ENCODE results near the gene CHMP1B.
"Not testable (repeated sequence)": the region's sequence is repeated elsewhere in the genome, so short reads cannot be mapped to it uniquely, and the experiment has no call there.

Gene CHMP1B

DNA sequence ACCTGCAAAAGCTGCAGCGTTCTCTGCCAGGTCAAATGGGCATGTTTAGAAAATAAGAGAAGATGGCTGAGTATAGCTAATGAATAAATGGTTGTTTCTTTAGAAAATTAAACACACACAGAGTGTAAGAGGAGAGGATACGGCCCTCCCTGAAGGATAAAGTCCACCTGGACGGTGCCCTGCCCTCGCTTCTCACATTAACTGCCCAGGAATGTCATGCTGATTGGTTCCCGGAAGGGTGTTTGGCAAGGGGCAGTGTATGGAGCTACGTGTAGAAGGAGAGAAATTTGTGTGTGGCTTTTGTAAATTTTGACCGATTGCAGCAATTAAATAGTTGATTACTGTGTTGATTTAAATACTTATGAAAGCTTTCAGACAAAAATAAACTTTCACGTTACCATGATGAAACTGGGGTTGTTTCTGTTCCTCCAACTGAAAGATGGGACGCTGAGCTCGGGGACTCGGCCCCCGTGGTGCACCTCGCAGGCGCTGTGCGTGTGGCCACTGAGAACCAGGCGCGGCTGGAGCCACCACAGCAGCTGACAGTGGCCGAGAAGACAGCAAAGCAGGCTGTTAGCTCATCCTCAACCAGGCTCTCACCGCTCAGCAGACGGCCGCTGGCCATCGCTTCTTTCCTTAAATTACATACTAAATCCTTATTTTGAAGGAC lies 34.2 kb downstream of the CHMP1B start:
- no peaks in the 10 kb centered on the region for H3K27me3 ChIP-seq (ENCODE audit: insufficient read depth, low read length)
- H3K36me3 ChIP-seq (ENCODE audit: insufficient read depth, low read length) = no peaks in the 10 kb centered on the region
- no peaks in the 10 kb centered on the region for H3K79me2 ChIP-seq (ENCODE audit: control insufficient read depth, insufficient read depth, low read length, unreplicated experiment)
- H3K4me3 ChIP-seq (ENCODE audit: low read depth, low read length) = no peak overlapping the region
- H2AFZ ChIP-seq (ENCODE audit: low read length, unreplicated experiment) = no peak overlapping the region
- no peak overlapping the region for H3K27ac ChIP-seq (ENCODE audit: low read depth, low read length)
- H3K4me1 ChIP-seq (ENCODE audit: control insufficient read depth, insufficient read depth, low read length, unreplicated experiment) = no peaks in the 10 kb centered on the region

DNA sequence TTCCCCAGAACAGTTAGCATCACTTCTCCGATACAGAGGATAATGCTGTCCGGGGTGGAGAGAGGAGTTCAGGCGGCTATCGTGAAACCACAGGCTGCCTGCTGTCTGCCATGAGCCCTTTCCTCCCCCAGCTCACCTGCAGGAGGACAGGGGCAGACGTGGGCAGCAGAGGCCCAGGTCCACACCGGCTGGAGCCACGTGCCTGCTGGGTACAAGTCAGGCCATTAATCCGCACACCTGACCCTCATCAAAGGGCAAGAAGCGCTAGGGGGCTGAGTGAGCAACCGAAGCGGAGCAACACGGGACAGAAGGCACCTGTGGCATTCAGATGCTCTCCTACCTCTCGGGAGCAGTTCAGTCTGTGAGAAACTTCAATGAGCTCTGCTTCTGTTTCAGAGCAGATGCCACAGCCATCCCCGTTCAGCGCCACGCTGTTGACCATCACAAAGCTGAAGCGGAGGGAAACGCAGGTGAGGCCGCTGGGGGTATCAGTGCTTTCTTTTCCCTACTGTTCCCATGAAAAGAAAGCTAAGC lies 35.4 kb downstream of the CHMP1B start:
- H3K36me3 ChIP-seq (ENCODE audit: insufficient read depth, low read length) = no peaks in the 10 kb centered on the region
- no peak overlapping the region for H3K4me3 ChIP-seq (ENCODE audit: low read depth, low read length)
- H3K27me3 ChIP-seq (ENCODE audit: insufficient read depth, low read length) = no peaks in the 10 kb centered on the region
- no peaks in the 10 kb centered on the region for H3K4me1 ChIP-seq (ENCODE audit: control insufficient read depth, insufficient read depth, low read length, unreplicated experiment)
- no peak overlapping the region for H2AFZ ChIP-seq (ENCODE audit: low read length, unreplicated experiment)
- no peak overlapping the region for H3K27ac ChIP-seq (ENCODE audit: low read depth, low read length)
- no peaks in the 10 kb centered on the region for H3K79me2 ChIP-seq (ENCODE audit: control insufficient read depth, insufficient read depth, low read length, unreplicated experiment)

DNA sequence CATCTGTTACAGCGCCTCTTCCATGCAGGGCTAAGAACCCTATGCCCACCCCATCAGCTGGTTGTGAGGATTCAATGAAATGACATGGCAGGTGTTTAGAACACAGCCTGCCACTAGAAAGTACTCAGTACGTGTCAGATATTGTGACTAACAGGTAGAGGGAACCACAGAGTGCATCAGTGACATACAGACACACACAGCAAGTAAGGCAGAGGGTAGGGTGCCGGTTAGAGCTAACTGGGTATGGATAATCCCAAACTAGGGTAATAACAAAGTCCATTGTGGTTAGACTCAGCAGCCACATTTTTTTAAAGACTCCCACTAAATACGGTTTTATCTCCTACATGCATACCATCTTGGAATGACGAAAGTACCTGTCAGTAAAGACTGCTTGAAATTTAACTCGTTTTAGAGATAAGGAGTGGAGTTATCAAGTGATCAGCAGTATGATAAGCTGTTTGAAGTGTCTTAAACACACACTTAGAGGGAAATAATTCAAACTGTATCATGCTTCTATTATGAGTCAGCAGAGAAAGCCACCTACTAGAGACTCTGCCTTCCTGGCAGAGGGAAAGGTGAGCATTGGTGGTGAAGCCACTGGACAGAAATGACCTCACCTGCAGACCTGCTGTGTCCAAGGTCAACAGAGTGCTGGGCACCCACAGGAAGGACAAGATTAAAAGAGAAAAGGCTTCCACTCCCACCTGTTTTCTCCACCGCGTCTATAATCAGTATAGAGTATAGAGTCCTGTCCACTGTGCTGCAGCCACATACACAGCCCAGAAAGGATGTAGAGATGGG lies 36.3 kb downstream of the CHMP1B start:
- H3K79me2 ChIP-seq (ENCODE audit: control insufficient read depth, insufficient read depth, low read length, unreplicated experiment) = no peaks in the 10 kb centered on the region
- H3K27me3 ChIP-seq (ENCODE audit: insufficient read depth, low read length) = no peaks in the 10 kb centered on the region
- no peaks in the 10 kb centered on the region for H3K36me3 ChIP-seq (ENCODE audit: insufficient read depth, low read length)
- H2AFZ ChIP-seq (ENCODE audit: low read length, unreplicated experiment) = no peak overlapping the region
- no peaks in the 10 kb centered on the region for H3K4me1 ChIP-seq (ENCODE audit: control insufficient read depth, insufficient read depth, low read length, unreplicated experiment)
- H3K4me3 ChIP-seq (ENCODE audit: low read depth, low read length) = no peak overlapping the region
- no peak overlapping the region for H3K27ac ChIP-seq (ENCODE audit: low read depth, low read length)

DNA sequence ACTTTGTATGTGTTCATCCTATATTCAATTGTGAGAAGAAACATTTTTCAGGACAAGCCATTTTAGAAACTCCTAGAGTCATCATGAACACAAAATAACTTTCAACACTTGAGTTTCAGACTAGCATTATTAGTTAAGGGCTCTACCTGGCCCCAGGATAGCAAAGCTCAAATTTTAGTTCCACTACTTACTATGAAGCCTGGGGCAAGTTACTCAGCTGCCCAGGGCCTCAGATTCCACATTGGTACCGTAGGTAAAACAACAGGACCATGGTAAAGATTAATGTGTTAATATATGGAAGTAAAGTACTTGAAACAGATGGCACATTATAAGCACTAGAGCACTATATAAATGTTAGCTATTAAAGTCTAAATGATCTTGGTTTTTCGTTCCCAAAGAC lies 37.5 kb downstream of the CHMP1B start:
- Histone ChIP-seq H3K36me3 (ENCODE audit: insufficient read depth, low read length) (no peaks in the 10 kb centered on the region), H3K79me2 (ENCODE audit: control insufficient read depth, insufficient read depth, low read length, unreplicated experiment) (no peaks in the 10 kb centered on the region), H3K4me1 (ENCODE audit: control insufficient read depth, insufficient read depth, low read length, unreplicated experiment) (peaks cover 1% of the 10 kb centered on the region), H3K4me3 (ENCODE audit: low read depth, low read length) (no peak overlapping the region), H2AFZ (ENCODE audit: low read length, unreplicated experiment) (no peak overlapping the region), H3K27ac (ENCODE audit: low read depth, low read length) (no peak overlapping the region), H3K27me3 (ENCODE audit: insufficient read depth, low read length) (no peaks in the 10 kb centered on the region)

DNA sequence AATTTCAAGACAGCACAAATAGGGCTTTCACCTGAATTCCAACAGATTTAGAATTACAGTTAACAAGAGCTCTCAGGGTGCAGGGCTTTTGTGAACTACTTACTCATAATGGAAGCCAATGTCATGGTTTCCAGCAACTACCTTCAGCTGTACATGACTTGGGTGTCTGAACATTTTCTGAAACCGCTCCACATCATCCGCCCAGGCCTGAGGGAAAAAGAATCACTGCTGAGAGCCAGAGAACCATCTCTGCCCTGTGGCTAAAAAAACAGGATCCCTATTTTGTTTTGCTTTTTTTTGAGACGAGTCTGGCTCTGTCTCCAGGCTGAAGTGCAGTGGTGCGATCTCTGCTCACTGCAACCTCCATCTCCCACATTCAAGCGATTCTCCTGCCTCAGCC lies 38.1 kb downstream of the CHMP1B start:
- H2AFZ ChIP-seq (ENCODE audit: low read length, unreplicated experiment) = no peak overlapping the region
- H3K79me2 ChIP-seq (ENCODE audit: control insufficient read depth, insufficient read depth, low read length, unreplicated experiment) = no peaks in the 10 kb centered on the region
- H3K27ac ChIP-seq (ENCODE audit: low read depth, low read length) = no peak overlapping the region
- H3K36me3 ChIP-seq (ENCODE audit: insufficient read depth, low read length) = no peaks in the 10 kb centered on the region
- no peaks in the 10 kb centered on the region for H3K27me3 ChIP-seq (ENCODE audit: insufficient read depth, low read length)
- no peak overlapping the region for H3K4me3 ChIP-seq (ENCODE audit: low read depth, low read length)
- peaks cover 7% of the 10 kb centered on the region for H3K4me1 ChIP-seq (ENCODE audit: control insufficient read depth, insufficient read depth, low read length, unreplicated experiment)

DNA sequence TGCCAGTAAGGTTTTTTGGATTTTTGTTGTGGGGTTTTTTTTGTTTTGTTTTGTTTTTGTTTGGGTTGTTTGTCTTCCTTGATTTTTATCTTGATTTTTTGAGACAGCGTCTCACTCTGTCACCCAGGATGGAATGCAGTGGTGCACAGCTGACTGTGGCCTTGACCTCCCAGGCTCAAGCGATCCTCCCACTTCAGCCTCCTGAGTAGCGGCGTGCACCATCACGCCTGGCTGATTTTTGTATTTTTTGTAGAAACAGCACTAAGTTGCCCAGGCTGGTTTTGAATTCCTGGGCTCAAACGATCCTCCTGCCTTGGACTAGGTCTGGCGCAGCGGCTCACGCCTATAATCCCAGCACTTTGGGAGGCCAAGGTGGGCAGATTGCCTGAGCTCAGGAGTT lies 40.5 kb downstream of the CHMP1B start:
- peaks cover 8% of the 10 kb centered on the region for H3K4me1 ChIP-seq (ENCODE audit: control insufficient read depth, insufficient read depth, low read length, unreplicated experiment)
- no peak overlapping the region for H2AFZ ChIP-seq (ENCODE audit: low read length, unreplicated experiment)
- peaks cover 5% of the 10 kb centered on the region; the same call in 1 of the 2 replicates for H3K36me3 ChIP-seq (ENCODE audit: insufficient read depth, low read length)
- no peak overlapping the region for H3K4me3 ChIP-seq (ENCODE audit: low read depth, low read length)
- no peaks in the 10 kb centered on the region for H3K79me2 ChIP-seq (ENCODE audit: control insufficient read depth, insufficient read depth, low read length, unreplicated experiment)
- no peaks in the 10 kb centered on the region for H3K27me3 ChIP-seq (ENCODE audit: insufficient read depth, low read length)
- no peak overlapping the region for H3K27ac ChIP-seq (ENCODE audit: low read depth, low read length)

GRCh38 chr18:11892438-11892837 lies 41.2 kb downstream of the CHMP1B start:
- not testable (repeated sequence) for H3K27me3 ChIP-seq (ENCODE audit: insufficient read depth, low read length); H3K27ac ChIP-seq (ENCODE audit: low read depth, low read length); H2AFZ ChIP-seq (ENCODE audit: low read length, unreplicated experiment); H3K4me1 ChIP-seq (ENCODE audit: control insufficient read depth, insufficient read depth, low read length, unreplicated experiment); H3K79me2 ChIP-seq (ENCODE audit: control insufficient read depth, insufficient read depth, low read length, unreplicated experiment); H3K36me3 ChIP-seq (ENCODE audit: insufficient read depth, low read length); H3K4me3 ChIP-seq (ENCODE audit: low read depth, low read length)

GRCh38 chr18:11897781-11898180 lies 46.6 kb downstream of the CHMP1B start:
- peaks cover 5% of the 10 kb centered on the region; the same call in 1 of the 2 replicates for H3K36me3 ChIP-seq (ENCODE audit: insufficient read depth, low read length)

DNA sequence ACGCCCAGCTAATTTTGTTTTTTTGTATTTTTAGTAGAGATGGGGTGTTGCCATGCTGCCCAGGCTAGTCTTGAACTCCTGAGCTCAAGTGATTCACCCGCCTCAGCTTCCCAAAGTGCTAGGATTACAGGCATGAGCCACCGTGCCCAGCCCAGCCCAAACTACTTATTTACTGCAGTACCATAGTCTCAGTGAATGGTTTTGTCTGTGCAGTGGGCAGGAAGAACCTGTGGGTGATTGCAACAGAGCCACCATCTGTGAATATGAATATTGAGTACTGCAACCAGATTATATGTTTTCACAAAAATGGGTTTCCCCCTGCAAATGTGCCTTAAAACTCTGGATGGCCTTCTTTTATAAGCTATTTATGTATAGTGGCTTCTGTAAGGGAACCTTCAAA lies 47.9 kb downstream of the CHMP1B start:
- no peaks in the 10 kb centered on the region for H3K79me2 ChIP-seq (ENCODE audit: control insufficient read depth, insufficient read depth, low read length, unreplicated experiment)
- no peak overlapping the region for H3K4me3 ChIP-seq (ENCODE audit: low read depth, low read length)
- no peak overlapping the region for H2AFZ ChIP-seq (ENCODE audit: low read length, unreplicated experiment)
- H3K4me1 ChIP-seq (ENCODE audit: control insufficient read depth, insufficient read depth, low read length, unreplicated experiment) = peaks cover 3% of the 10 kb centered on the region
- H3K36me3 ChIP-seq (ENCODE audit: insufficient read depth, low read length) = peaks cover 5% of the 10 kb centered on the region; the same call in 1 of the 2 replicates
- H3K27me3 ChIP-seq (ENCODE audit: insufficient read depth, low read length) = no peaks in the 10 kb centered on the region
- no peak overlapping the region for H3K27ac ChIP-seq (ENCODE audit: low read depth, low read length)

More at GRCh38 chr18:11897781-11898180, 46.6 kb downstream of the CHMP1B start:
- Histone ChIP-seq H3K27ac (ENCODE audit: low read depth, low read length) (no peak overlapping the region), H3K4me1 (ENCODE audit: control insufficient read depth, insufficient read depth, low read length, unreplicated experiment) (peaks cover 8% of the 10 kb centered on the region), H2AFZ (ENCODE audit: low read length, unreplicated experiment) (no peak overlapping the region), H3K4me3 (ENCODE audit: low read depth, low read length) (no peak overlapping the region), H3K79me2 (ENCODE audit: control insufficient read depth, insufficient read depth, low read length, unreplicated experiment) (no peaks in the 10 kb centered on the region), H3K27me3 (ENCODE audit: insufficient read depth, low read length) (no peaks in the 10 kb centered on the region)

DNA sequence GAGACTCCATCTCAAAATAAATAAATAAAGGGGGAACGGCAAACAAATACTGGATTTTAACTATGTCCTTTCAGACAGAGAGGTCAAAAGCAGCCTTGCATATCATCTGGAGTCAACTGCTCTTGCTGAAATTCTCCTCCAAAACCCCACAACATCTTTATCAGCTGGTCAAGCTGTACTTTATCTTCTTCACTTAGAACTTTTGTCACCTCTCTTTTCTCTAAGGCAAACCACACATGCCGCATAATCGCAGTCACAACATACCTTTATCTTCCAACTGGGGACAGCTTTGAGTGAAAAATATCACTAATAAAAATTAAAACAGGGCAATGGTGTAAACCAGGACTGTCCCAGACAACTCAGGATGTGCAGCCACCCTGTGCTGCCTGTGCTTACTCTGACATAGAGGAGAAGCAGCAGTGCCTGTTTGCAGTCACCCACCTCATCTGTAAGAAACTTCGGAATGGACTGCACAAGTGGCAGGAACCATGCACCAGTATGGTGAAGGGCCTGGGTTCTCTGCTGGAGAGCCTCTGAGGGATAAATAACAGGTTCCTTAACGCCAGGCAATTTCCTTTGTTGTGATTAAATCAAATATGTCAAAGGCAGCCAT lies 50.7 kb downstream of the CHMP1B start:
- peaks cover 1% of the 10 kb centered on the region for H3K79me2 ChIP-seq (ENCODE audit: control insufficient read depth, insufficient read depth, low read length, unreplicated experiment)
- no peak overlapping the region for H3K4me3 ChIP-seq (ENCODE audit: low read depth, low read length)
- peaks cover 1% of the 10 kb centered on the region for H3K4me1 ChIP-seq (ENCODE audit: control insufficient read depth, insufficient read depth, low read length, unreplicated experiment)
- H3K27ac ChIP-seq (ENCODE audit: low read depth, low read length) = no peak overlapping the region
- H3K36me3 ChIP-seq (ENCODE audit: insufficient read depth, low read length) = no peaks in the 10 kb centered on the region
- no peak overlapping the region for H2AFZ ChIP-seq (ENCODE audit: low read length, unreplicated experiment)
- H3K27me3 ChIP-seq (ENCODE audit: insufficient read depth, low read length) = no peaks in the 10 kb centered on the region
